ENCODE measurements around the gene SMARCA1. TPM values are rescaled to one million over a fixed set of nuclear protein-coding genes. Genes with fewer than 3 reads are reported as not detected.

The SMARCA1 gene
- total and polyA plus RNA-seq, 2 of the 13 experiments (the other 11 are each of a cell fraction or from before 2014, with no cell fraction given): 97.7 to 145 TPM

DNA sequence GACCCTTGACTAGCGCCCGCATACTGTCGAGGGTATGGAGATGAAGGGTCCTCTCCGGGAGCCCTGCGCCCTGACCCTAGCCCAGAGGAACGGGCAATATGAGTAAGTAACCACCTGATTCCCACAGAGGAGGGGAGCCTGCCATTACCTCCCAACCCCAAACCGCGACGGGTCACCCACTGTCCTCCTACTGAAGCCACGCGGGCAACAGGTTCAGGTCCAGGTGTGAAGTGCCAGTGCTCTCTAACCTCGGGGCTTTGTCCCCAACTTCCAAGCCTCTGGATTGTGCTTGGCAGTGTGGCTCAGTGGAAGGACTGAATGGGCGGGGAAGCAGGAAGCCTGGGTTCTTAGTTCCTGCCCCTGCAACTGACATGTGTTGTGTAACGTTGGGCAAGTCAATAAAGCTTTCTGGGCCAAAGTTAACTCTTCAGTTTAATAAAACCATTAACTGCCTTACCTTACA, 17.5 kb upstream of the SMARCA1 start (continued):
- no peak for TF ChIP-seq ZBTB38 (CRISPR knock-in tag; IDR thresholded peaks at IDR 0.05)
- peak; percentile 2; the same call in 1 of the 2 replicates for TF ChIP-seq PHF8 (CRISPR knock-in tag; IDR thresholded peaks at IDR 0.05)
- TF ChIP-seq HES4 (CRISPR knock-in tag; IDR thresholded peaks at IDR 0.05; ENCODE audit: borderline replicate concordance): no peak
- no peak for TF ChIP-seq ISL2 (CRISPR knock-in tag; IDR thresholded peaks at IDR 0.05)
- TF ChIP-seq CHCHD3 (CRISPR knock-in tag; IDR thresholded peaks at IDR 0.05): no peak
- TF ChIP-seq PRDM10 (CRISPR knock-in tag; IDR thresholded peaks at IDR 0.05; ENCODE audit: low read depth): no peak
- TF ChIP-seq ZNF569 (CRISPR knock-in tag; IDR thresholded peaks at IDR 0.05; ENCODE audit: borderline replicate concordance): no peak
- TF ChIP-seq ZNF83 (CRISPR knock-in tag; IDR thresholded peaks at IDR 0.05; ENCODE audit: borderline replicate concordance): no peak
- TF ChIP-seq FOSL1 (CRISPR knock-in tag; IDR thresholded peaks at IDR 0.05; ENCODE audit: borderline replicate concordance): no peak
- no peak for TF ChIP-seq ZXDC (CRISPR knock-in tag; IDR thresholded peaks at IDR 0.05)
- no peak for TF ChIP-seq PAWR (CRISPR knock-in tag; IDR thresholded peaks at IDR 0.05; ENCODE audit: borderline replicate concordance)
- TF ChIP-seq, protein P1, sequence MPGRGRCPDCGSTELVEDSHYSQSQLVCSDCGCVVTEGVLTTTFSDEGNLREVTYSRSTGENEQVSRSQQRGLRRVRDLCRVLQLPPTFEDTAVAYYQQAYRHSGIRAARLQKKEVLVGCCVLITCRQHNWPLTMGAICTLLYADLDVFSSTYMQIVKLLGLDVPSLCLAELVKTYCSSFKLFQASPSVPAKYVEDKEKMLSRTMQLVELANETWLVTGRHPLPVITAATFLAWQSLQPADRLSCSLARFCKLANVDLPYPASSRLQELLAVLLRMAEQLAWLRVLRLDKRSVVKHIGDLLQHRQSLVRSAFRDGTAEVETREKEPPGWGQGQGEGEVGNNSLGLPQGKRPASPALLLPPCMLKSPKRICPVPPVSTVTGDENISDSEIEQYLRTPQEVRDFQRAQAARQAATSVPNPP (CRISPR knock-in tag; IDR thresholded peaks at IDR 0.05): no peak
- peak; percentile 45; the same call in 1 of the 2 replicates for TF ChIP-seq POGZ (CRISPR knock-in tag; IDR thresholded peaks at IDR 0.05)
- TF ChIP-seq RFX3 (CRISPR knock-in tag; IDR thresholded peaks at IDR 0.05): no peak
- TF ChIP-seq ZNF660 (CRISPR knock-in tag; IDR thresholded peaks at IDR 0.05; ENCODE audit: borderline replicate concordance, low read depth): no peak
- TF ChIP-seq, protein P2, sequence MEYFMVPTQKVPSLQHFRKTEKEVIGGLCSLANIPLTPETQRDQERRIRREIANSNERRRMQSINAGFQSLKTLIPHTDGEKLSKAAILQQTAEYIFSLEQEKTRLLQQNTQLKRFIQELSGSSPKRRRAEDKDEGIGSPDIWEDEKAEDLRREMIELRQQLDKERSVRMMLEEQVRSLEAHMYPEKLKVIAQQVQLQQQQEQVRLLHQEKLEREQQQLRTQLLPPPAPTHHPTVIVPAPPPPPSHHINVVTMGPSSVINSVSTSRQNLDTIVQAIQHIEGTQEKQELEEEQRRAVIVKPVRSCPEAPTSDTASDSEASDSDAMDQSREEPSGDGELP (IDR thresholded peaks at IDR 0.05; ENCODE audit: borderline replicate concordance, low read depth): no peak
- no peak for TF ChIP-seq MAFF (IDR thresholded peaks at IDR 0.05; ENCODE audit: low read depth, low read length)
- TF ChIP-seq ZNF432 (CRISPR knock-in tag; IDR thresholded peaks at IDR 0.05; ENCODE audit: borderline replicate concordance): no peak
- TF ChIP-seq ZSCAN31 (CRISPR knock-in tag; IDR thresholded peaks at IDR 0.05; ENCODE audit: low read depth): no peak
- TF ChIP-seq ZSCAN9 (CRISPR knock-in tag; IDR thresholded peaks at IDR 0.05; ENCODE audit: borderline replicate concordance): no peak
- TF ChIP-seq ZFX (CRISPR knock-in tag; IDR thresholded peaks at IDR 0.05; ENCODE audit: low read depth): no peak
- no peak for TF ChIP-seq PRMT3 (CRISPR knock-in tag; IDR thresholded peaks at IDR 0.05; ENCODE audit: borderline replicate concordance, low read depth)
